Stimulated activated CD8-positive, alpha-beta memory T cell treated with anti-CD3 and anti-CD28 coated beads, Interleukin-4, amount 100 ng/mL, for 4 hours (primary cell): ENCODE data around the gene SPON2.

ENCODE experiments used
- DNase-seq, 2 donors: peaks; one replicate each; pipeline ENCODE4 v3.0.0-alpha.2; 2020; ENCODE audit warnings: low read depth in 2 of 2, low spot score in 1 of 2

Gene SPON2

DNA sequence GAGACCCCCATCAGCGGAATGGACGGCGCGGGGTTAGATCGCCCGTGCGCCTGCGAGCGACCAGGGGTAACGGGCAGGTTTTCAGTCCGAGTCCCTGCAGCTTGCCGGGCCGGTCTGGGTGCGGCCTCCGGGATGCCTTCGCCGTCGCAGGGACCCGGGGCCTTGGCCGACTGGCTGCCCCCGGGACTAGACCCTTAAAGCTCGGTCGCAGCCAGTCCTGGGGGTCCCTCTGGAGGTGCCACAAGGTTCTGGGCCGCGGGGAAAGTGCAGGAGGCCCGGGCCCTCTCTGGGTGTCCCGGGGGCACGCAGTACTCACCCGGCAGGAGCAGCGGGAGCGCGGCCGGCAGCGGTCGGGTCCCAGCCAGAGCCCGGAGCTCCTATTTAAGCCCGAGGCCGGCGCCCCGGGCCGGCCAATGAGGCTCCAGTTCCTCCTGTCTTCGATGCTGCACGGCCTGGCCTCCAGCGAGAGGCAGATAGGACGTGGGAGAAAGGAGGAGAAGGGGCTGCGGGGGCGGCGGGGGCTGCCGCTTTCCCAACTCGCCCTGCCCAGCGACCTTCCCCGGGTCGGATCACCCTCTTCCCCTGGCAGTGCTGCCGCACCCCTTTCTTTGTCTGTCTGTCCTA, at the start of gene SPON2:
Gene SPON2 (minus strand): TSS at position 356 of the 624 bp plus-strand sequence.
- no peak for DNase-seq

GRCh38 chr4:1221155-1221870, 48.9 kb upstream of the SPON2 start:
- no peak for DNase-seq

GRCh38 chr4:1220566-1220965, 48.2 kb upstream of the SPON2 start:
- DNase-seq, result no peak

DNA sequence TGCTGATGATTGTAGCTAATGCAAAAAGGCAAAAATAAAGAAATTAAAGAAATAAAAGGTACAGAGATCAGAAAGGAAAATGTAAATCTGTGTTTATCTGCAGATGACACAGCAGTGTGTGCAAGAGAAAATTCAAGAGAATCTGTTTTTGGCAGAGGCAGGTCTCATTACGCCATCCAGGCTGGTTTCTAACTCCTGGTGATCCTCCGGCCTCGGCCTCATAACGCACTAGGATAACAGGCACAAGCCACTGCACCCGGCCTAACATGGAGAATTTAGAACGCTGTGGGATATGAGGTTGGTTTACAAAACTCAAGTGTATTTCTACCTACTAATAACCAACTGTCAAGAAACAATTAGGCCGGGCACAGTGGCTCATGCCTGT, 47.2 kb upstream of the SPON2 start:
- DNase-seq, result no peak

DNA sequence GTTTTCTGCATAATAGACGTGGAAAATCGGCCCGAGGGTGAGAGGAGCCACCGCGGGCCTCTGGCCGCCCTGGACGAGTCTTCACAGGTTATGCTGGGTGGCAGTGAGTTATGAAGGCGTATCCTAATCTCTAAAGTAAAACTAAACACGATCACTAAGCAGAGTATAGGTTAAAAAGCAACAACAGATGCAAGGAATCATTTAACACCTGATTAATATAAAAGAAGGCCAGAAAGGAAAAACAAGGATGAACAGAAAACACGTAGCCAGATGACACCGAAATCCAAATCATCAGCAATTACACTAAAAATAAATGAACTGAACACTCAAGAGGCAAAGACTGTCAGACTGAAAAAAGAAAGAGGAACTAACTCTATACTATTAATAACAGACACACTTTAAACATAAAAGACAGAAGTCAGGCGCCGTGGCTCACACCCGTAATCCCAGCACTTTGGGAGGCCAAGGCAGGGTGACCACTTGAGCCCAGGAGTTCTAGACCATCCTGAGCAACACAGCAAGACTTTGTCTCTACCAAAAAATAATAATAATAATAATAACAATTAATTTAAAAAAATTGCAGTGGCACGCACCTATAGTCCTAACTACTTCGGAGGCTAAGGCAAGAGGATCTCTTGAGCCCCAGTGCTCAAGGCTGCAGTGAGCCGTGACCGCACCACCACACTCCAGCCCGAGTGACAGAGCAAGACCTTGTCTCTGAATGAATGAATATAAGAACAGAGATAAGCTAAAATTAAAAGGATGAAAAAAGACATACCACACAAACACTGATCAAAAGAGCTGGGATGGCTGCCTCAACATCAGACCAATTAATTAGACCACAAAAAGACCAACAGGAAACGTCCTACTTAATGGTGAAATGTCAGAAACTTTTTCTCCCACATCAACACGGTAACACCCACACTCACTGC, 46.5 kb upstream of the SPON2 start:
- DNase-seq, result no peak

DNA sequence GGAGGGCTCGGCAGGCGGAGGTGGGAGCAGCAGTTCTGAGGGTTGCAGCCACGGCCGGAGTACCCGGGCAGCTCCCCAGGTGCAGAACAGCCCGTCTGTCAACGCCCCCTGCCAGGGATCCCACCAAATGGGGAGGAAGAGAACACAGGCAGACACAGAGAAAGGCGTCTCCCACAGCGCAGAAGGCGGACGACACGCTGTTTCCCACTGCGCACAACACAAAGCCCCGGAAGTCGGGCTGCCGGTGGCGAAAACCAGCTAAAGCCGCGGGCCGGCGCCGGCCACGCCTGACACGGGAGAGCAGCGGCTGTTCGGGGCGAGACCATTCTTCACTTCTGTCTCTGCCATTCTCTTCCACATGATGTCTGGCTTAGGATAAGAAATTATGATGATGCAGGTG, 45.0 kb upstream of the SPON2 start:
- no peak for DNase-seq

- peak; percentile 25 to 35 for DNase-seq
These were observed 44.5 kb upstream of the SPON2 start for GRCh38 chr4:1216869-1217294.

DNA sequence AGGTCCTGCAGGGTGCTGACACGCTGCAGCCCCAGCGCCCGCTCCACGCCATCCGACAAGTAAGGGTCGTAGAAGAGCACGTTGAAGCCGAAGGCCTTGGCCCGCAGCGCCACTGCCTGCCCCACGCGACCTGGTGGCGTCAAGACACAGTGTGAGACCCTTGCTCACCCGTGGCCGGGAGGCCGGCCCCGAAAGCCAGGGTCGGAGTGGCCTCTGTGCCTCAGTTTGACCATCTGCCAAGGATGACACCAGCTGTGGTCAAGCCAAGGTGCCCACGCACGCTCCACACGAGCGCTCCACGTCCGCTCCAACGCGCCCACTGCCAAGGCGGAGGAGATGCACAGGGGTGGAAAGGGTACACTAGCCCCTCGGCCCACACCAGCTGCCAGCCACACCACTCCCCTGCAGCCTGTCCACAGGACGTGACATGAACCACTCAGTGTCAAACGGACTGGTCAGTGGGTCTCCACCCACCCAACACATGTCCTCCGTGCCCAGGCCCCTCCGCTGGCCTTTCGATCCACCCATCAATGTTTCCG, 43.8 kb upstream of the SPON2 start:
- DNase-seq, result no peak

GRCh38 chr4:1215141-1216075, 43.0 kb upstream of the SPON2 start:
- no peak for DNase-seq

DNA sequence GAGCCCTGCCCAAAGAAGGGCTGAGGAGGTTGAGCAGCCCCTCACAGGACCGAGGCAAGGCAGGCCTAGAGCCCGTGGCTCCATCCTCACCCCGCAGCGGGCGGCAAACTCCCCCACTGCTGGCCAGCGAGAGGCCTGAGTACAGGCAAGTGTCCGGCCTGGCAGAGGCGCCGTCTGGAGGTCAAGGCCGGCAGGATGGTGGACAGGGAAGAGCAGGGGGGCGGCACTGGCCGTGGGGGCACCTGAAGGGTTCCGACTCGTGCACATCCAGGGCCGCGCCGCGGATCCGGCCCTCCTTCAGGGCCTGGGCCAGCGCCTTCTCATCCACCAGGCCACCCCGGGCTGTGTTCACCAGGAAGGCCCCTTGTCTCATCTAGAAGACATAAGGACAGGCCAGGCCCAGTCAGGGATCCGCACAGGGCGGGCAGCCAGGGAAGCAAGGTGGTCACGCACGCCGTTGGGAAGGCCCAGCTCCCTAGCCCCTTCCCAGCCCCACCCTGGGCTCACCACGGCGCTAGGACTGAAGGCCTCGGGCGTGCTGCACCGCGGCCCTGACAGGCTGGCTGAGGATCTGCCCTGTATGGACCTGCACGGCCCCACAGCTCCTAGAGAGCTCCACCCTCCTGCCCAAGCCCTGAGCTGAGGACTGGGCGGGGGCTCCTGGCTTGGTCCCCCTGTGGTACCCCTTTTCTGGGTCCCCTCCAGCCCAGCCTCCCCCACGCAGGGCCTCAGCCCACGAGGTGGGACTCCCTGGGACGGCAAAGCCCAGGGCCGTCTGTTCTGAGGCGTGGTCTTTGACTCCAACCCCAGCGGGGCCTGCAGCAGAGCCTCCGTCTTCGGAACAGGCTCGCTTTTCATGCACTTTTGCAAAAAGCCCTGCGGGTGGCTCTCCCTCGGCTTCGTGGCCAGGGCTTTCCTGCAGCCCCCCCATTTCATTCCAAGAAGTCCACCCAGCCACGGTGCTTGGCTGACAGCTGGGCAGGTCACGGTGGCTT, 42.0 kb upstream of the SPON2 start:
- DNase-seq, result no peak

- DNase-seq, result no peak
These were observed 41.1 kb upstream of the SPON2 start for GRCh38 chr4:1213336-1213995.

DNA sequence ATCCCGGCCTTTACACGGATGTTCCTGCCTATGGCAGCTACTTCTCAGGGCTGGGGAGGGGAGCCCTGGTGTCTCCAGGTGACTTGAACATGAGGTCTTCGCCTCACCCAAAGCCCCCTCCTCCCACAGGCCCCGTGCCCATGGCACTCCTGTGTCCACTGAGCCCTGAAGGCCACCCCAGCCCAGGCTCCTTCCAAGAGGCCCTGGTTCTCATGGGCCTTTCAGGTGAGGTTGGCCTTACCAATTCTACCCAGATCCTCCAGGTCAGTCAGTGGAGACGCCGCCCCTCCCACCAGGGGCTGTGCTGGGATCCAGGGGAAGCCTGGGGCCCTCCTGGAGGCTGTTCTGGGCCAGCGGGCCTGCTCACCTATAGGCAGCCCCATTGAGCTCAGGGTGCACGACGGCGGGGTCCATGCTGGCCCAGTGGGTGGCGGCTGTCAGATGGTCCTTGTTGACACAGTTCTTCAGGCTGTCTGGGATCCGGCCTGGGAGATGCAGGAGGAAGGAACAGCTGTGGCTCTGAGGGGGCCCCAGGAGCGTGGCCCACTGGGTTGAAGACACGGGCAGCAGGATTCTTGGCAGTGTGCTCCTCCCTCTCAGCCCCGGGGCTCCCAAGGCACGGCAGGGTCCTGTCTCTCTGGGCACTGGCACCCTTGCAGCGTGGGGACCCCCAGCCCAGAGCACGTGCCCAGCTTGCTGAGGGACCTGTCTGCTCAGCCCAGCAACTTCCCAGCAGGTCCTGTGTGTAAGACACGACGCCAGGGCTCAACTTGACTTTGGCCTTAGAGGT, 40.4 kb upstream of the SPON2 start:
- DNase-seq, result no peak

DNA sequence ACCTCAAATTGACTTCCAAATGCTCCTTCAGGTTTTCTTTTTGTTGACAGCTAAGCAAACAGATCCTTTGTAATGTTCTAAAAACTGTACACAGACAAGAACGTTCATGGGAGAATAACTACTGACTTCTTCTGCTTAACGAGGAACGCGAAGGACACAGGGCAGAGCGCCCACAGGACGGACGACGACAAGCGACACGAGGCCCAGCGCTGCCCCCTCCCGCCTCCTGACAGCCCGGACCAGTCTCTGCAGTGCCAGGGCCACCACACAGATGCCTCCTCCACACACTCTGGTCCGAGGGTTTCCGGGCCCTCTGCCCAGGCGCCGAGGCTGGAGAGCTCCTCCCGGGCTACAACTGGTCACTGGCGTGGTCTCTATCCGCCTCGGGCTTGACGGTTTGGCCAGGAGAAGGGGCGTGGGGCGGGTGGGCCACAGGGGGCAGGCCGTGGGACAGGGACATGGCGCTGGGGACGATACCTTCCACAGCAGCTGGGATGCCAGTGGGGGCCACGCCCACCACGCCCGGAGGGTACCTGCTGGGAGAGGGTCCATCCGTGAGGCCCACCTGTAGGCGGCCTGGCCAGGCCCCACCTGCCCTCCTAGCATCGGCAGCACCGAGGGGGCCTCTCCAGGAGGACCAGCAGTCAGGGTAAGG, 39.6 kb upstream of the SPON2 start:
- no peak for DNase-seq

DNA sequence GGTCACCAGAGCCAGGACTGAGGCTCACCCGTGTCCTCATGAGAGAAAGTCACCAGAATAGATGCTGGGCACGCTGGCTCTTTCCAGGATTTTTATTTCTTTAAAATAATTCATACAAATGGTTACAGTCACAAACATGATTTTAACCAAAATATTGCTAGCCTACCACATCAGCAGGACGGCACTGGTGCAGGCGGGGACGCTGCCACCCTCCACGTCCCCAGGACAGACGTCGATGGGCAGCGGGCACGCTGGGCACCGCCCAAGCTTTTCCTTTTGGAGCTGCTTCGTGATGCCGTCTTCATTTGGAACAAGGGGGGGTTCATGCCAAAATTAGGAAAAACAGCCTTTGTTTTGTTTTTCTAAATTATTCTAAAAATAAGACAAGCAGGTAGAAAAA, 39.0 kb upstream of the SPON2 start:
- DNase-seq, result no peak

- DNase-seq, result no peak
These were observed 38.6 kb upstream of the SPON2 start for GRCh38 chr4:1210971-1211370.

DNA sequence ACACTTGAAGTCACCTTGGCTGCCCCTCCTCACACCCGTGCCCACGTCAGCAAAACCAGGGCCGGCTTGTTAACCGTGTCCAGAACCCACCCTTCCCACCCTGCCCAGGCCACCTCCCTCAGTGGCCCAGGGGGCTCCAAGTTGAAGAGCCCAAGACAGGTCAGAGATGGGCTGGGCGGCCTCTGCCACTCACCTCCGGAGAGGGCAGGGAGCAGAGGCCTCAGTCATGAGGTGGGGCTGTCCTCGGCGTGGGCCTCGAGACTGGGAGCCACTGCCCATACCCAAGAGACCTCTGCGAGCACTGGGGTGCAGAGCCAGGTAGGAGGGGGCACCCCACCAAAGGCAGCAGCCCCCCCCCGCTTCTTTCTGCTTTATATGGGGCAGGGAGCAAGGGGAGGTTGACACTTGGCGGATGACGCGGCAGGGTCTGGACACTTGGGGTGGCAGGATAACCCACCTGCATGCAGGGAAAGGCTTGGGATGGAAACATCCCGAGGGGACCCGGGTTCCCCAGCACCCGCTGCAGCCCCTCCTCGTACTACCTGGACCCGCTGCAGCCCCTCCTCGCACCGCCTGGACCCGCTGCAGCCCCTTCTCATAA, 38.0 kb upstream of the SPON2 start:
- DNase-seq, result no peak

- no peak for DNase-seq
These were observed 37.4 kb upstream of the SPON2 start for GRCh38 chr4:1209821-1210220.
